SK-MEL-5 (cell line): ENCODE data around the gene RECK. TPM values are rescaled to one million over a fixed set of nuclear protein-coding genes. Genes with fewer than 3 reads are reported as not detected.
A peak's percentile ranks its signal among the peaks of the same experiment; 100 is the strongest.
"Not testable (repeated sequence)": the region's sequence is repeated elsewhere in the genome, so short reads cannot be mapped to it uniquely, and the experiment has no call there.

Source experiments
- DNase-seq: peaks from one replicate; pipeline ENCODE4 v3.0.0-alpha.2; 2016; ENCODE audit warnings: low read depth, low spot score
- in situ Hi-C: cut with HindIII; loops from 2 replicates; pipeline ENCODE4 v1.10.0; 2016; ENCODE audit warnings: low sequenced_read_pairs, high pct_unique_total_duplicates, low pct_unique_long_range_greater_than_20kb
- total RNA-seq: library from RNA; depleted of rRNA; stranded (reverse); fragments of >200 nt; shearing (Covaris generic); gene quantifications from 2 replicates; pipeline ENCODE4 v1.2.3, GENCODE V29; 2014

RECK gene
- total RNA-seq, 1 experiment from 2014 or later = 10.0 TPM

- in situ Hi-C loops = no loop called here
- peak; percentile 74 for DNase-seq
Observed at GRCh38 chr9:36154331-36154952, 117.7 kb downstream of the RECK start.

DNA sequence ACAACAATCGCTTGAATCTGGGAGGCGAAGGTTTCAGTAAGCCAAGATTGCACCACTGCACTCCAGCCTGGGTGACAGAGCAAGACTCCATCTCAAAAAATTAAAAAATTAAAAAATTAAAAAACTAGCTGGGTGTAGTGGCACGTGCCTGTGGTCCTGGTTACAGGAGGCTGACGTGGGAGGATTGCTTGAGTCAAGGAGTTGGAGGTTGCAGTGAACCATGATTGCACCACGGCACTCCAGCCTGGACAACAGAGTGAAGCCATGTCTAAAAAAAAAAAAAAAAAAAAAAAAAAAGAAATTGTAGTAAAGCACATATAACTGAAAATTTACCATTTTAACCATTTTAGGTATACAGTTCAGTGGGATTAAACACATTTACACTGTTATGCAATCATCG is 119.4 kb downstream of the RECK start:
- no peak for DNase-seq
- in situ Hi-C loops = no loop called here

DNA sequence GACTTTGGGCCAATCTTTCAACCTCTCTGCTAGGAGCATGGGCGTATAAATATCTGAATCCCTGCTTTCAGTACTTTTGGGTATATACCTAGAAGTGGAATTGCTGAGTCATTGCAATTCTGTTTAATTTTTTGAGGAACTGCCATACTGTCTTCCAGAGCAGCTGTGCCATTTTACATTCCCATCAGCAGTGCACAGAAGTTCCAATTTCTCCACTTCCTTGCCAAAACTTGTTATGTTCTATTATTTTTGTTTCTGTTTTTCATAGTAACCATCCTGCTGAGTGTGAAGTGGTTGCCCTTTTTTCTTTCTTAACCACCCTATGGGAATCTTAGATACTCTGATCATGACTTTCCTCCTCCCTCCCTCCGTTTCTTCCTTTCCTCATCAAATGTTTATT is 121.4 kb downstream of the RECK start:
- DNase-seq = no peak
- in situ Hi-C loops = no loop called here

DNA sequence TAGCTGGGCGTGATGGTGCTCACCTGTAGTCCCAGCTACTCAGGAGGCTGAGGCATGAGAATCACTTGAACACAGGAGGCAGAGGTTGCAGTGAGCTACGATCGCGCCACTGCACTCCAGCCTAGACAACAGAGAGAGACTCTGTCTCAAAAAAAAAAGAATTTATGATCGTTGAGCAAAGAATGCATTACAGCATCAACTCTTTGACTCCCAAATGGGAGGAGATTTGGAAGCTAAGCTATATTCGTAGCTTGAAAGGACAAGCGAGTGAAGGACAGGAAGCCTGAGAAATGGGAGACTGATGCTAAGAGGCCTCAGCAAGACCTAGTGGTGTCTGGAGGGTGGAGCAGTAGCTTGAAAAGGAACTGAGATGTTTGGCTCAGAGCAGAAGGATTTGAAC is 122.2 kb downstream of the RECK start:
- in situ Hi-C loops = no loop called here
- DNase-seq = no peak

- in situ Hi-C loops, DNase-seq: not testable (repeated sequence)
Observed at GRCh38 chr9:36159509-36159908, 122.8 kb downstream of the RECK start.

- in situ Hi-C loops, DNase-seq: not testable (repeated sequence)
Observed at GRCh38 chr9:36160126-36160525, 123.4 kb downstream of the RECK start.

GRCh38 chr9:36161187-36161586 is 124.5 kb downstream of the RECK start:
- no peak for DNase-seq
- in situ Hi-C loops = no loop called here

GRCh38 chr9:36162211-36162738 is 125.6 kb downstream of the RECK start:
- no peak for DNase-seq
- in situ Hi-C loops = no loop called here

- no peak for DNase-seq
- in situ Hi-C loops = no loop called here
Observed at GRCh38 chr9:36163049-36163785, 126.5 kb downstream of the RECK start.

DNA sequence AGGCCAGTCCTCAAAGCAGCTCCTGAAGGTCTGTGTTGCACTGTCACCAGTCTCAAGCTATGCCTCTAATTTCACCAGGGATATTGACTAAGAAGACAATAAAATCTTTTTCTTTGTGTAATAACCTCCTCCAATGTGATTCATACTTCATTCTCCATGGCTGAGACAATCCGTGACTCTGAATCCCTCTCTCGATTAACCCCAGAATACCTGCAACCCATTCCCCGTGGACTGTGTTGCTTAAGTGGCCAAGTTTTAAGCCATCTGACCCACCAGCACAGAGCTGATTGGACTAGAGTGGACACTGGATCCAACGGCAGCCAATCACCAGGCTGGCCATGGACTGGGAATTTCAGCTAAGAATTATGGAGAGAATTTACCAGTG is 127.1 kb downstream of the RECK start:
- in situ Hi-C loops = no loop called here
- DNase-seq = no peak

- no peak for DNase-seq
- in situ Hi-C loops = no loop called here
Observed at GRCh38 chr9:36164372-36164771, 127.7 kb downstream of the RECK start.

GRCh38 chr9:36164989-36165388 is 128.3 kb downstream of the RECK start:
- in situ Hi-C loops = no loop called here

DNA sequence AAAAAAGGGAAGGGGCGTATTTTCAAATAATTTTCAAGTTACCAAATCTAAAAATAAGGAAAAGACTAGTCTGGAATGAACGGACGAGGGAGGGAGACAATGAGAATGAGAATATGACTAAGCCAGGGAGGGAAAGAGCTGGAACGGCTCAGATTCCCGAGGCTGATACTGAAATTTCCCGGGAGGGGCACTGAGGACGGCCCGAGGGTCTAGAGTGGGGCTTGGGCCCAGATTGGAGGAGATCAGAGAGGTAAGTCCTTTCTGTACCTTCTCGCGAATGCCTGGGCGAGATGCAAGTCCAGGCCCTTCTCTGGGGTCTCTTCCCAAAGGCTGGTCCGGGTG is 129.1 kb downstream of the RECK start:
- DNase-seq = no peak

More at GRCh38 chr9:36164989-36165388, 128.3 kb downstream of the RECK start:
- no peak for DNase-seq

GRCh38 chr9:36166168-36166927 is 129.6 kb downstream of the RECK start:
- peak; percentile 70 for DNase-seq
- in situ Hi-C loops = no loop called here

More for the DNA sequence above, 129.1 kb downstream of the RECK start:
- in situ Hi-C loops = no loop called here

GRCh38 chr9:36169166-36169565 is 132.5 kb downstream of the RECK start, which contains the start of gene CCIN:
Gene CCIN (plus strand): TSS chr9:36169388. CDS start chr9:36169503, 115 bp downstream.
- DNase-seq = no peak
- in situ Hi-C loops = no loop called here

DNA sequence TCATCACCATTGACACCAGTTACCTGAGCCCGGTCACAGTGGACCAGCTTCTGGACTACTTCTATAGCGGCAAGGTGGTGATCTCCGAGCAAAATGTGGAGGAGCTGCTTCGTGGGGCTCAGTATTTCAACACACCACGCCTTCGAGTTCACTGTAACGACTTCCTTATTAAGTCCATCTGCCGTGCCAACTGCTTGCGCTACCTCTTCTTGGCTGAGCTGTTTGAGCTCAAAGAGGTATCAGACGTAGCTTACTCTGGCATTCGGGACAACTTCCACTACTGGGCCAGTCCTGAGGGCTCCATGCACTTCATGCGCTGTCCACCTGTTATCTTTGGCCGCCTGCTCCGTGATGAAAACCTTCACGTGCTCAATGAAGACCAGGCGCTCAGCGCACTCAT is 133.0 kb downstream of the RECK start:
- in situ Hi-C loops = no loop called here

DNA sequence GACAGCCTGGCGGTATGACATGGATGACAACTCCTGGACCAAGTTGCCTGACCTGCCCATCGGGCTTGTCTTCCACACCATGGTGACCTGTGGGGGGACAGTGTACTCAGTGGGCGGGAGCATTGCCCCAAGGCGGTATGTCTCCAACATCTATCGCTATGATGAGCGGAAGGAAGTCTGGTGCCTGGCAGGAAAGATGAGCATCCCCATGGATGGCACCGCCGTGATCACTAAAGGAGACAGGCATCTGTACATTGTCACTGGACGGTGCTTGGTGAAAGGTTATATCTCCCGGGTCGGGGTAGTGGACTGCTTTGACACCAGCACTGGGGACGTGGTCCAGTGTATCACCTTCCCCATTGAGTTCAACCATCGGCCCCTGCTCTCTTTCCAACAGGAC is 133.8 kb downstream of the RECK start:
- no peak for DNase-seq
- in situ Hi-C loops = no loop called here

More for the DNA sequence above, 133.0 kb downstream of the RECK start:
- DNase-seq = no peak

GRCh38 chr9:36173861-36174260 is 137.1 kb downstream of the RECK start:
- in situ Hi-C loops = no loop called here
- DNase-seq = no peak
